Caco-2 (cell line): ENCODE data around the gene TSN. TPM values are rescaled to one million over a fixed set of nuclear protein-coding genes. Genes with fewer than 3 reads are reported as not detected.
"Not testable (repeated sequence)": the region's sequence is repeated elsewhere in the genome, so short reads cannot be mapped to it uniquely, and the experiment has no call there.

Source experiments
- BruUV-seq: library from RNA; stranded (reverse); fragments of 400-500 nt; replicated peaks from 2 replicates; lab custom pipeline; 2021; lab: Mats Ljungman, UMichigan
- CTCF ChIA-PET: fragments of 300-600 bp; sonication (Branson Sonifier 250); formaldehyde crosslinking; loops from one replicate; lab custom pipeline; 2022; ENCODE audit warnings: antibody characterized with exemption; lab: Charles Lee
- POLR2A ChIA-PET: fragments of 300-600 bp; sonication (Branson Sonifier 250); formaldehyde crosslinking; loops from one replicate; lab custom pipeline; 2022; ENCODE audit warnings: antibody characterized with exemption; lab: Charles Lee
- DNase-seq, 2 experiments: peaks; one replicate each; pipeline versions ENCODE4 v3.0.0 to v3.0.0-alpha.2; 2020 to 2022
- H3K27me3 ChIP-seq: replicated peaks from 2 replicates; pipeline ENCODE4 v1.6.0; 2011; ENCODE audit warnings: low read length; ENCODE audit not compliant: control insufficient read depth, insufficient read depth
- H3K36me3 ChIP-seq: 2 replicates; pipeline ENCODE4 v1.5.1; 2011; ENCODE audit warnings: low read length; ENCODE audit not compliant: control insufficient read depth, insufficient read depth
- H3K4me1 ChIP-seq: fragments of 250-450 bp; sonication (Bioruptor Pico); 2 replicates; pipeline ENCODE4 v1.5.1; 2020; ENCODE audit warnings: mild to moderate bottlenecking
- H3K4me3 ChIP-seq: 2 replicates; pipeline ENCODE4 v1.5.1; 2011; ENCODE audit warnings: low read depth, mild to moderate bottlenecking, control low read depth, low read length
- H3K9me3 ChIP-seq: fragments of 250-450 bp; sonication (Bioruptor Pico); 2 replicates; pipeline ENCODE4 v1.5.1; 2020; ENCODE audit warnings: mild to moderate bottlenecking, moderate library complexity
- H3K27ac Mint-ChIP-seq: one replicate; pipeline ENCODE4 v1.8.0; 2022; ENCODE audit warnings: mixed read lengths; ENCODE audit not compliant: unreplicated experiment
- H3K27me3 Mint-ChIP-seq: one replicate; pipeline ENCODE4 v1.8.0; 2022; ENCODE audit warnings: mixed read lengths; ENCODE audit not compliant: insufficient read depth, unreplicated experiment
- H3K36me3 Mint-ChIP-seq: one replicate; pipeline ENCODE4 v1.8.0; 2022; ENCODE audit warnings: mild to moderate bottlenecking, mixed read lengths; ENCODE audit not compliant: insufficient read depth, unreplicated experiment
- H3K4me1 Mint-ChIP-seq: one replicate; pipeline ENCODE4 v1.8.0; 2022; ENCODE audit warnings: low read depth, mixed read lengths; ENCODE audit not compliant: unreplicated experiment
- H3K4me3 Mint-ChIP-seq: one replicate; pipeline ENCODE4 v1.8.0; 2022; ENCODE audit warnings: mild to moderate bottlenecking, moderate library complexity, mixed read lengths; ENCODE audit not compliant: unreplicated experiment
- H3K9me3 Mint-ChIP-seq: one replicate; pipeline ENCODE4 v1.8.0; 2022; ENCODE audit warnings: mixed read lengths; ENCODE audit not compliant: unreplicated experiment
- CTCF ChIP-seq, 2 experiments: fragments of 200-600 bp in 1 of 2; IDR thresholded peaks; 1 replicate in 1 of 2; 2 replicates in 1 of 2; pipeline versions ENCODE4 v1.5.1 to v1.8.0; 2011 to 2022; ENCODE audit warnings: antibody characterized with exemption in 1 of 2, control low read depth in 1 of 2, inconsistent platforms in 1 of 2, low read depth in 1 of 2, low read length in 1 of 2, mild to moderate bottlenecking in 1 of 2, moderate library complexity in 1 of 2; ENCODE audit not compliant: insufficient read depth in 1 of 2, severe bottlenecking in 1 of 2, unreplicated experiment in 1 of 2
- intact Hi-C: fragments of 100-400 bp; cut with micrococcal nuclease; formaldehyde crosslinking; loops from one replicate; pipeline ENCODE4 v1.10.0; 2022; ENCODE audit not compliant: unreplicated experiment
- total RNA-seq: library from RNA; stranded (reverse); gene quantifications from 2 replicates; pipeline ENCODE4 v1.2.3, GENCODE V29; 2022

TSN gene
- total RNA-seq, 1 experiment from 2014 or later: 125 TPM

- Histone ChIP-seq H3K9me3 (no peaks in the 10 kb centered on the region), H3K4me1 (peaks cover 14% of the 10 kb centered on the region; the same call in 1 of the 2 replicates), H3K4me3 (no peak overlapping the region), H3K27me3 (no peaks in the 10 kb centered on the region), H3K36me3 (no peaks in the 10 kb centered on the region)
- peaks cover 34% of the 10 kb centered on the region for H3K4me1 Mint-ChIP-seq
- H3K27me3 Mint-ChIP-seq: no peaks in the 10 kb centered on the region
- DNase-seq: no peak
- ChIA-PET POLR2A (no interaction called here), CTCF (no interaction called here)
- TF ChIP-seq CTCF (IDR thresholded peaks at IDR 0.05; ENCODE audit: insufficient read depth in 1 of 2, low read depth in 1 of 2, low read length in 1 of 2, severe bottlenecking in 1 of 2, unreplicated experiment in 1 of 2): no peak
- no peak overlapping the region for H3K27ac Mint-ChIP-seq
- no peaks in the 10 kb centered on the region for H3K9me3 Mint-ChIP-seq
- BruUV-seq: no TSS peak
- no peak overlapping the region for H3K4me3 Mint-ChIP-seq
- H3K36me3 Mint-ChIP-seq: no peaks in the 10 kb centered on the region
- intact Hi-C loops: no loop called here
Observed at GRCh38 chr2:121710470-121711170, 44.8 kb upstream of the TSN start.

- peaks cover 33% of the 10 kb centered on the region for H3K4me1 Mint-ChIP-seq
- H3K36me3 ChIP-seq, H3K9me3 Mint-ChIP-seq, BruUV-seq, H3K4me3 ChIP-seq, H3K4me3 Mint-ChIP-seq, H3K27me3 ChIP-seq, CTCF ChIA-PET, DNase-seq, H3K36me3 Mint-ChIP-seq, H3K4me1 ChIP-seq, H3K27ac Mint-ChIP-seq, POLR2A ChIA-PET, H3K9me3 ChIP-seq, intact Hi-C loops, H3K27me3 Mint-ChIP-seq: not testable (repeated sequence)
Observed at GRCh38 chr2:121711481-121711880, 44.0 kb upstream of the TSN start.

GRCh38 chr2:121716126-121716525 is 39.3 kb upstream of the TSN start:
- ChIA-PET POLR2A (interaction anchor here (0.6 kb wide), 1 partner anchor 761 kb away, joined by 3 read pairs; no protein-coding TSS in a partner anchor), CTCF (no interaction called here)
- no peak for DNase-seq
- H3K27me3 ChIP-seq: no peaks in the 10 kb centered on the region
- Mint-ChIP-seq H3K27ac (no peak overlapping the region), H3K4me1 (peaks cover 7% of the 10 kb centered on the region), H3K9me3 (no peaks in the 10 kb centered on the region), H3K27me3 (no peaks in the 10 kb centered on the region), H3K4me3 (no peak overlapping the region), H3K36me3 (no peaks in the 10 kb centered on the region)
- H3K4me3 ChIP-seq: no peak overlapping the region
- H3K9me3 ChIP-seq: no peaks in the 10 kb centered on the region
- no TSS peak for BruUV-seq
- intact Hi-C loops: no loop called here
- H3K36me3 ChIP-seq: no peaks in the 10 kb centered on the region
- no peaks in the 10 kb centered on the region for H3K4me1 ChIP-seq
- no peak for TF ChIP-seq CTCF (IDR thresholded peaks at IDR 0.05; ENCODE audit: insufficient read depth in 1 of 2, low read depth in 1 of 2, low read length in 1 of 2, severe bottlenecking in 1 of 2, unreplicated experiment in 1 of 2)
